ENCODE results near the gene PSPC1.

DNA sequence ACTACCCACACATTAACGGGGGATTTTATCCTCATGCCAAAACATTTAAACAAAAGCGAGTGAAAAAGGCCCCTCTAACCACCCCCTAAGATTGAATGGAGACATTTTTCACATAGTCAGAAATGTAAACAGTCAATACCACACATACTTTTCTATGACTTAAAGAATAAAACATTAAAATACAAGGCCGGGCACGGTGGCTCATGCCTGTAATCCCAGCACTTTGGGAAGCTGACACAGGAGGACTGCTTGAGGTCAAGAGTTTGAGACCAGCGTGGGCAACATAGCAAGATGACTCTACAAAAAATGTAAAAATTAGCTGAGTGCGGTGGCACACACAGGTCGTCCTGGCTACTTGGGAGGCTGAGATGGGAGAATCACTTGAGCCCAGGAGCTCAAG lies 102.0 kb downstream of the PSPC1 start:
- TF ChIP-seq POLR2A (IDR thresholded peaks at IDR 0.05), result no peak
- no peak for TF ChIP-seq CTCF (IDR thresholded peaks at IDR 0.05)
